ENCODE measurements around the gene SLC25A34.

DNA sequence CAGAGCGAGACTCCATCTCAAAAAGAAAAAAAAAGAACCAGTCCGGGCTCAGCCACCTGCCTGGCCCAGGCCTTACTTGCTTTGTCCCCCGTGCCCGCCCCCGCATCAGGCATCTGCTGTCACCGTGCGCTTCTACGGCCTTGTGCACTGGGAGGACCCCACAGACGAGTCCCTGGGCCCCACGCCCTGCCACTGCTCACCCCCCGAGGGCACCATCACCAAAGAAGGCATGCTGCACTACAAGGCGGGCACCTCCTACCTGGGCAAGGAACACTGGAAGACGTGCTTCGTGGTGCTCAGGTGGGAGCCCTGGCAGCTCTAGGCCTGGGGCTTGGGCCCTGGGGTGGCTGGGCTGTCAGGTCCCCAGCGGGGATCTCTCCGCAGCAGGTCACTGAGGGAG is 5.6 kb upstream of the SLC25A34 start:
- no peak for TF ChIP-seq USF2 (CRISPR knock-in tag; IDR thresholded peaks at IDR 0.05)
- no peak for TF ChIP-seq ZNF121 (CRISPR knock-in tag; IDR thresholded peaks at IDR 0.05)
- no peak for TF ChIP-seq TEAD4 (CRISPR knock-in tag; IDR thresholded peaks at IDR 0.05)
- TF ChIP-seq SP1 (CRISPR knock-in tag; conservative IDR thresholded peaks at IDR 0.05): no peak
- TF ChIP-seq, protein P1, sequence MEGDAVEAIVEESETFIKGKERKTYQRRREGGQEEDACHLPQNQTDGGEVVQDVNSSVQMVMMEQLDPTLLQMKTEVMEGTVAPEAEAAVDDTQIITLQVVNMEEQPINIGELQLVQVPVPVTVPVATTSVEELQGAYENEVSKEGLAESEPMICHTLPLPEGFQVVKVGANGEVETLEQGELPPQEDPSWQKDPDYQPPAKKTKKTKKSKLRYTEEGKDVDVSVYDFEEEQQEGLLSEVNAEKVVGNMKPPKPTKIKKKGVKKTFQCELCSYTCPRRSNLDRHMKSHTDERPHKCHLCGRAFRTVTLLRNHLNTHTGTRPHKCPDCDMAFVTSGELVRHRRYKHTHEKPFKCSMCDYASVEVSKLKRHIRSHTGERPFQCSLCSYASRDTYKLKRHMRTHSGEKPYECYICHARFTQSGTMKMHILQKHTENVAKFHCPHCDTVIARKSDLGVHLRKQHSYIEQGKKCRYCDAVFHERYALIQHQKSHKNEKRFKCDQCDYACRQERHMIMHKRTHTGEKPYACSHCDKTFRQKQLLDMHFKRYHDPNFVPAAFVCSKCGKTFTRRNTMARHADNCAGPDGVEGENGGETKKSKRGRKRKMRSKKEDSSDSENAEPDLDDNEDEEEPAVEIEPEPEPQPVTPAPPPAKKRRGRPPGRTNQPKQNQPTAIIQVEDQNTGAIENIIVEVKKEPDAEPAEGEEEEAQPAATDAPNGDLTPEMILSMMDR (IDR thresholded peaks at IDR 0.05): no peak
- TF ChIP-seq ETV6 (CRISPR knock-in tag; IDR thresholded peaks at IDR 0.05): no peak
- TF ChIP-seq JUN (CRISPR knock-in tag; IDR thresholded peaks at IDR 0.05): no peak
- no peak for TF ChIP-seq ZNF317 (CRISPR knock-in tag; IDR thresholded peaks at IDR 0.05; ENCODE audit: borderline replicate concordance, low read depth)
- no peak for TF ChIP-seq ELF4 (CRISPR knock-in tag; IDR thresholded peaks at IDR 0.05; ENCODE audit: low read depth)
- no peak for TF ChIP-seq ZNF281 (CRISPR knock-in tag; IDR thresholded peaks at IDR 0.05)
- TF ChIP-seq SMAD3 (CRISPR knock-in tag; IDR thresholded peaks at IDR 0.05; ENCODE audit: borderline replicate concordance): no peak
- TF ChIP-seq, protein P2, sequence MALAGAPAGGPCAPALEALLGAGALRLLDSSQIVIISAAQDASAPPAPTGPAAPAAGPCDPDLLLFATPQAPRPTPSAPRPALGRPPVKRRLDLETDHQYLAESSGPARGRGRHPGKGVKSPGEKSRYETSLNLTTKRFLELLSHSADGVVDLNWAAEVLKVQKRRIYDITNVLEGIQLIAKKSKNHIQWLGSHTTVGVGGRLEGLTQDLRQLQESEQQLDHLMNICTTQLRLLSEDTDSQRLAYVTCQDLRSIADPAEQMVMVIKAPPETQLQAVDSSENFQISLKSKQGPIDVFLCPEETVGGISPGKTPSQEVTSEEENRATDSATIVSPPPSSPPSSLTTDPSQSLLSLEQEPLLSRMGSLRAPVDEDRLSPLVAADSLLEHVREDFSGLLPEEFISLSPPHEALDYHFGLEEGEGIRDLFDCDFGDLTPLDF (CRISPR knock-in tag; IDR thresholded peaks at IDR 0.05): no peak
- no peak for TF ChIP-seq ZNF671 (CRISPR knock-in tag; IDR thresholded peaks at IDR 0.05)
- no peak for TF ChIP-seq ZNF232 (CRISPR knock-in tag; IDR thresholded peaks at IDR 0.05)

Measured in WTC11 (cell line).